Stimulated activated CD8-positive, alpha-beta memory T cell treated with anti-CD3 and anti-CD28 coated beads, Interleukin-7, amount 100 ng/mL, for 48 hours (primary cell): ENCODE results near the gene GEMIN7.

ENCODE experiments used
- DNase-seq, 2 donors: peaks; one replicate each; pipeline ENCODE4 v3.0.0-alpha.2; 2020; ENCODE audit warnings: low read depth in 1 of 2; ENCODE audit errors: extremely low read depth in 1 of 2

The GEMIN7 gene

DNA sequence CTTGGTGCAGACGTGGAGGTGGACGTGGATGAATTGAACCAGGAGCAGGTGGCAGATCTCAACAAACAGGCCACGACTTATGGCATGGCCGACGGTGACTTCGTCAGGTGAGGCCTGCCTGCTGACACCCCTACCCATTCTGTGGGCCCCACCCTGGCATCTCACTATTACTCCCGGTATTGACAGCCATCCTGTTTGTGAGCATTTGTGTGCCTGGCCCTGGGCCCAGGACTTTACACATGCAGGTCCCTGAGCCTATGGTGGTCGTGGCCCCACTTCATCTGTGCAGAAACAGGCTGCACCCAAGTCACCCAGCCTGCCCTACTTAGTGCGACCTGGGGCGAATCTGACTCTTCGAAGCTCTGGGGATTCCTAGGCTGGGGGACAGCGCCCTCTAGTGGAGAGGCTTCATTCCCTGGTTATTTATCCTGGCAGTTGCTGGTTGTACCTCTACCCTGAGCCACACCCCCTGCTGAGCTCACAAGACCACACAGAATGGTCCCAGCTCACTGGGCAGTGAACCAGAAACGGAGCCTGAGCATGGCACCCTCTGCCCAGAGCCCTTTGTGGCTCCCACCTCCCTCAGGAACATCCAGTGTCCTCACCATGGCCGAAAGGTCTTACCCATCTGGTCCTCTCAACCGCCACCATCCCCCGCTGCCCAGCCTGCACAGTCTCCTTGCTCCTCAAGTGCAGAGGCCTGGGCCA, 19.6 kb upstream of the GEMIN7 start:
- DNase-seq = peak; percentile 53 to 68

DNA sequence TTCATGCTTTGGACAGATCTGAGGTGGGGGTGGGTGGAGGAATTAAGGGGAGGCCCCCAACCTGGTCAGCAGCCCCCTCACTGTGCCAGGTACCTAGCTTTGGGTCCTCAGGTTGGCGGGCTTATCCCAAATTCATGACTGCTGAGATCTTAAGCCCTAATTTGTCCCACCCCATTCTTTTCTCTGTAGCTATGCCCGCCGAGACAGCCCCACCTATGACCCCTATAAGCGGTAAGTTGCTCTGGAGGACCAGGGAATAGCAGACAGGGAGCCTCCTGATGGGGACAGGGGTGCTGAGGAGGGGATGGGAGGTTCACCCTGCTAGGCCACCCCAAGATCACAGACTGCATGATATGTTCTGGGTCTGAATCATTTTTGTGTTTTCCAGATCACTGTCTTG, 17.1 kb upstream of the GEMIN7 start:
- DNase-seq = no peak

DNA sequence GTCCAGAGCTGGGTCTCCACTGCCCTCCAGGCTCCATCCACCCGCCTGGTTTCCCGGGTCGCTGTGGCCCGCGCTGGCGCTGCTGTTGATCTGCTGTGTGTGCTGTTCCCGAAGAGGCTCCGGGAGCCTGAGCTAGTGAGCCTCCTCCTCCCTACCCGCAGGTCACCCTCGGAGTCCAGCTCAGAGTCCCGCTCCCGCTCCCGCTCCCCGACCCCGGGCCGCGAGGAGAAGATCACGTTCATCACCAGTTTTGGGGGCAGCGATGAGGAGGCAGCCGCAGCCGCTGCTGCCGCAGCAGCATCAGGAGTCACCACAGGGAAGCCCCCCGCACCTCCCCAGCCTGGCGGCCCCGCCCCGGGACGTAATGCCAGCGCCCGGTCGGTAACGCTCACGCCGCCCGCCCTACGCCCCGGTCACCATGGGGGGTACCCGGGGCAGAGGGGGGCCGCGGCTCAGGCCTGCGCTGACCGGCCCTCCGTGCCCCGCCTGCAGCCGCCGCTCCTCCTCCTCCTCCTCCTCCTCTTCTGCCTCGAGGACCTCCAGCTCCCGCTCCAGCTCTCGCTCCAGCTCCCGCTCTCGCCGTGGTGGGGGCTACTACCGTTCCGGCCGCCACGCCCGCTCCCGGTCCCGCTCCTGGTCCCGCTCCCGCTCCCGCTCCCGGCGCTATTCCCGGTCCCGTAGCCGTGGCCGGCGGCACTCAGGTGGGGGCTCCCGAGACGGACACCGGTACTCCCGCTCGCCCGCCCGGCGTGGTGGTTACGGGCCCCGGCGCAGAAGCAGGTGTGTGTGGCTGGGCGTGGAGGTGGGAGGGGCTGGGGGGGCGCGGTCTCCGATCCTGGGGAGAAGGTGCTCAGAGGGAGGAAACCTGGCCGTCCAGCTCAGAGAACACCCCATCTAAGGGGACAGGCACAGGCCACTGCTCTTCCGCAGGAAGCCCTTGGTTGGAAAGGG, 14.9 kb upstream of the GEMIN7 start:
- DNase-seq = no peak

DNA sequence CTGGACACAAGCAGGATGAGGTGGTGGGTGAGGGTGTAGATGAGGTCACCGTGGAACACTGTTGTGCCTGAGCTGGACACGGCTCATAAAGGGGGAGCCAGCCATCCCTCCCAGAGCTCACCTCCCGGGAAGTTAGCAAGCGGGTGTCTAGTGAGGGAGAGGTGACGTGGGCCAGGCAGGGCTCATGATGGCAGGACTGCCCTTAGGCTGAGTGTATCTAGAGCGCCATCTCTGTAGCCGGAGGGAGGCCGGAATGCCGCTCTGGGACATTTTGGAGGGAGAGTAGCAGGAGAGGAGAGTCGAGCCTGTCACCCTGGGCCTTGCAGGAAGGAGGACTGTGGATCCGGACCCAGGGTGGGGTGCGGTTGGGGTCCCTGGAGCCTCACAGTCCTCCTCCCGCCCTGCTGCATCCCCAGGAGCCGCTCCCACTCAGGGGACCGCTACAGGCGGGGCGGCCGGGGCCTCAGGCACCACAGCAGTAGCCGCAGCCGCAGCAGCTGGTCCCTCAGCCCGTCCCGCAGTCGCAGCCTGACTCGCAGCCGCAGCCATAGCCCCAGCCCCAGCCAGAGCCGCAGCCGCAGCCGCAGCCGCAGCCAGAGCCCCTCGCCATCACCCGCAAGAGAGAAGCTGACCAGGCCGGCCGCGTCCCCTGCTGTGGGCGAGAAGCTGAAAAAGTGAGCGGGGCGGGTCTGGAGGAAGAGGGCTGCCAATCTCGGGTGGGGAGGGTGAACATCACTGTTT, 12.0 kb upstream of the GEMIN7 start:
- DNase-seq = no peak

DNA sequence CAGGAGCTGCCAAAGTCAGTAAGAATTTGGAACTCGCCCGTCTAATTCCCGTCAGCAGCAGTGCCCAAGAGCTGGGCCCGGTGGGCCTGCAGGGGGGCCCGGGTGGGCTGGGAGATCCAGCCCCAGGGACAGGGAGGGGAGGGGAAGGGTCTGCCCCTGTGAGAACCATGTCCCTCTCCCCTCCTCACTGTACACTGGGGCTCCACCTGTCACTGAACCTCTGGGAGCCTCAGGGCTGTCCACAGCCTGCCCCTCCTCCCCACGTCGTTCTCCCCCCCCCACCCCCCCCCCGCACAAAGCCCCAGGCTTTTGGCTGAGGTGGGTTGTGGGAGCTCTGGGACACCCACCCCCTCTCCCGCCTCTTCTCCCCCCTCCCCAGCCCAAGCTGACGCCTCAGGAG, 11.0 kb upstream of the GEMIN7 start:
- no peak for DNase-seq

DNA sequence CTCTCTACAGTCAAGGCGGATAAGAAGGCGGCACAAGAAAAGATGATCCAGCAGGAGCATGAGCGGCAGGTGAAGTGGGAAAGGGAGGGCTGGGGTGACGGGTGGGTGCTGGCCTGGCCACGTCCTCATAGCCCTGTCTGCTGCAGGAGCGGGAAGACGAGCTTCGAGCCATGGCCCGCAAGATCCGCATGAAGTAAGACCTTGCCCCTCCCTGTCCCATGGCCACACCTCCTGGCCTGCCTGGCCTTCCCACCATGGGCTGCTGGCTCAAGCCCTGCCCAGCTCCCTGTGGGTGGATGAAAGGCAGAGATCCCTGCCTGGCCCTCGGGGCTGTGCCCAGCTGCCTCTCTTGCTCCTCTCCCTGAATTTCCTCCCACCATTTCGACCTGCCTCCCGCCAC, 10.0 kb upstream of the GEMIN7 start:
- no peak for DNase-seq

DNA sequence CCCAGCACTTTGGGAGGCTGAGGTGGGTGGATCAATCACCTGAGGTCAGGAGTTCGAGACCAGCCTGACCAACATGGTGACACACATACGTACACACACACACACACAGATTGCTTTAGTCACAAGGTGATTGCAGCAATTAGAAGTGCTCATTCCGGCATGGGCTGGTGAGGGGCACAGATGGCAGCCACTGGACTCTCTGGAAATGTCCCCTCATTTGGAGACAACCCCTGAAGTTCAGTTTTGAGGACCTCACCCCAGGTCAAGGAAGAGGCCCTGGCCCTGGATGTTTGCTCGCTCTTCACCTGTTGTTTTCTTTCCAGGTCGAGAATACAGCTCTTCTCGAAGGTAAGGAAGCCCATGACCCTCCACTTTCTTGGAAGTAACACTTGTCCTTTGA, 8.8 kb upstream of the GEMIN7 start:
- DNase-seq = no peak

DNA sequence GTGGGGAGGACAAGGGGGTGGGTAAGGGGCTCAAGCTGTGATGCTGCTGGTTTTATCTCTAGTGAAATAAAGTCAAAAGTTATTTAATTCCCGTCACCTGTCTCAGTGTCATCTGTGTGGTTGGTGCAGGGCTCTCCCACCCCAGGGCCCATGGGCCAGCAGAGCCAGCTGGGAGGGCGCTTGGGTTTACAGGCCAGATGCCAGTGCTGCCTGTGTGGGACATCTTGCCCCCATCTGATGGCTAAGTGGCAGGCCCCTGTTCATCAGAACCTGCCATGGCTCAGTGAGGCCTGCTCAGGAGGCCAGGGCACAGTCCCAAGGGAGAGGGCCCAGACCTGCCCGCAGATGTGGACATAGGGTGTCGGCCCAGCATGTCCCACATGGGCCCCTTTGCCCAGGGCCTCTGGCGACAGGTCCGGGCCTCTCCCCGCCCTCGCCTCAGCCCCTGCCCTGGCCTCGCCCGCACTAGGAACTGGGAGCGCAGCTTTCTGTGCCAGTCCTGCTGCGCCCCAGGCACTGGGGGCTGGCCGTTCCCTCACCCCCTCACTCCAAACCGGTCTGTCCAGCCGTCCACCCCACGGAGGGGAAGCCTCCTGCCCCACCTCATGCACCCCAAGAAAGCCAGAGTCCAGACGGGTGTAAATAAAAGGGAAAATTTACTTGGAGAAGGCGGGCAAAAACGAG, 8.1 kb upstream of the GEMIN7 start:
- DNase-seq = no peak

DNA sequence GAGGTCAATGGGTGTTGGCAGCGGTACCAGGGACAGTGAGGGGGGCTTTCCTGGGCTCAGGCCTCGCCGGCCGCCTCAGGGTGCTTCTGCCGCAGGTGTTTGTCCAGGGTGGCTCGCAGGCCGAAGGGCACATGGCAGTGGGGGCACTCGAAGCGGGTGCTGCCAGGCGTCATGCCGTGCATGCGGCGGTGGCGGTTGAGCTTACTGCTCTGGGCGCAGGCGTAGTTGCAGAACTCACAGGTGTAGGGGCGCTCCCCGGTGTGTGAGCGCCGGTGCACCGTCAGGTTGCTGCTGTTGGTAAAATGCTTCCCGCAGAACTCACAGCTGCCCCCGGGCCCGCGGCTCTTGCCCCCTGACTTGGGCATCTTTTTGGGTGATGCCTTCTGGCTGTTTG, 7.5 kb upstream of the GEMIN7 start:
- DNase-seq = no peak

DNA sequence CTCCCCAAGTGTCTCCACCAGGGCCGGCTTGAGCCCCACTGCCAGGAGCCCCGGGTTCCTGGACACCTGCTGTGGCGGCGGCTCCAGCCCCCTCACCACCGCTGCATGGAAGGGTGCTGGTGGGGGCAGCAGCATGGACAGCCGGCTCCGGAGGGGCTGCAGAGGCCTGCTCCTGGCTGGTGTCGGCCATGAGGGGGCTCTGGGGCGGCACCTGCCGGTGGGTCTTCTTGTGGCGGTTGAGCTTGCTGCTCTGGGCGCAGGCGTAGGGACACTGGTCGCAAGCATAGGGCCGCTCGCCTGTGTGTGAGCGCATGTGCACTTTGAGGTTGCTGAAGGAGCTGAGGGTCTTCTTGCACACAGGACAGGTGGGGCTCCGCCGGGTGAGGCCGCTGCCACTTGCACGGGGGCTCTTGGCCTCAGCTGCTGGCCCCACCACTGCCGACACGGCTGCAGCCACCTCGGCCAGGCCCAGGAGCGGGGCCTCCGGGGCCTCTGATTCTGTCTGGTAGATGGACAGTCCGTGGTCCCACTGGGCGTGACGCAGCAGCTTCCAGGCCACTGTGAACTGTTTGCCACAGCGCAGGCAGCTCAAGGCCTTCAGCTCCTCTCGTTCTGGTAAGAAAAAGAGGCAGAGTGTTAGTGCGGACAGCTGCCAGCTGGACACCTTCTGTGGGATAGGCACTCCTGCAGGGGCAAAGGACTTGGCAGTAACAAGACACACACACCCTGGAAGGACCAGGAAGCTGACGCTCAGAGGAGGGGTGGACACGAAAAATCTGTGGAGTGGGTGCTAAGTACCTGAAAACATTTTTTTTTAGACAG, 6.9 kb upstream of the GEMIN7 start:
- no peak for DNase-seq

DNA sequence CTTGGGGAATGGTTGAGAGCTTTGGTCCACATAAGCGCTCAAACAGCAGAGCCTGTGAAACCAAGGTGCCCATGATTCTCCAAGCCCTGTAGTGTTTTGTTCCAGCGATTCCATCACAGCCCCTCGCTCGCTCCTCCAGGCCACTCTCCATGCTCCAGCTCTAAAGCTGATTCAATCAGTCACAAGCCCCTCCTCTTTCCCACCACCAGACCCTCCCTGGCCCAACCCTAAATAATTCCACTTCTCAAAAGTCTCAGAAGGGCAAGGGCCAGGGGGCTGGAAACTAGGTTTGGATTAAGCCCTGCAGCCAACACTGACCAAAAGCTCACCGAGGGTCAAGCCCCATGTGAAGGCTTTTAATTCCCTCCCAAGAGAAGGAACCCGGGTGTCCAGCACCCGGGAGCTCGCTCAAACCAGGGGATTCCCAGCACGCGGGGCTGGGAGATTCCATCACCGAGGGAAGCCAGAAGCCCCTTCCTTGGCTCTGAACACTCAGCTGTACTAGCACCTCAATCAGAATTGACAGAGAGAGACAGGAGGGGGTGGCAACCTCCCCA, 4.2 kb upstream of the GEMIN7 start:
- no peak for DNase-seq

DNA sequence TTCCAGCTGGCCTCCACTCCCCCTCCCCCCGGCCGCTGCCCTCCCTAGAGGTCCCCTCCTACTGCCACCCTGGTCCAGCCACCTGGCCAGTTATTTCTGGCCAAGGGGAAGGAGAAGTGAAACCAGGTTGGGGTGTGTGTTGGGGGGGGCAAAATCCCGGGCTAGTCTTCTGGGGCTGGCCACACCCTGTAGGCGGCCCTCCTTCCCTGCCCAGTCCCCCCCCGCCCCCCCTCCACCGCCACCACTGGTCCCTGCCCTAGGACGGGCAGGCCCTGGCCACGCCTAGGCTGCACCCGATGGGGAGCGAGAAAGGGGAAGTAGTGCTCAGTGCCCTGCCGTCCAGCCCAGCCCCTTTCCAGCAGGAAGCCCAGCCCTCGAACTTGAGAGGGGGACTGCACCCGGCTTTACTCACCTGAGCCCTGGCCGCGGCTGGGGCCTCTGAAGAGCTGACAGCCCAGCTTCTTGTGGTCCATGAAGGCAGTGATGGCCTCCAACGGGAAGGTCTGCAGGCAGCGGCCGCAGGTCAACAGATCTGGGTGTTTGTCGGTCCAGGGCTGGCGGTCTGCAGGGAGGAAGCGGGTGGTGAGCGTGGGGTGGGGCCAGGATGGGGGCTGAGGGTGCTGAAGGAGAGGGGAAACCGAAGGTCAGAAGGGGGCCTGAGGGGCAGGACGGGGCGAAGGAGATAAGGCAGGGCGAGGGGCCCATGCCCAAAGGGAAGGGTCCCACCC, 3.6 kb upstream of the GEMIN7 start:
- DNase-seq = no peak

DNA sequence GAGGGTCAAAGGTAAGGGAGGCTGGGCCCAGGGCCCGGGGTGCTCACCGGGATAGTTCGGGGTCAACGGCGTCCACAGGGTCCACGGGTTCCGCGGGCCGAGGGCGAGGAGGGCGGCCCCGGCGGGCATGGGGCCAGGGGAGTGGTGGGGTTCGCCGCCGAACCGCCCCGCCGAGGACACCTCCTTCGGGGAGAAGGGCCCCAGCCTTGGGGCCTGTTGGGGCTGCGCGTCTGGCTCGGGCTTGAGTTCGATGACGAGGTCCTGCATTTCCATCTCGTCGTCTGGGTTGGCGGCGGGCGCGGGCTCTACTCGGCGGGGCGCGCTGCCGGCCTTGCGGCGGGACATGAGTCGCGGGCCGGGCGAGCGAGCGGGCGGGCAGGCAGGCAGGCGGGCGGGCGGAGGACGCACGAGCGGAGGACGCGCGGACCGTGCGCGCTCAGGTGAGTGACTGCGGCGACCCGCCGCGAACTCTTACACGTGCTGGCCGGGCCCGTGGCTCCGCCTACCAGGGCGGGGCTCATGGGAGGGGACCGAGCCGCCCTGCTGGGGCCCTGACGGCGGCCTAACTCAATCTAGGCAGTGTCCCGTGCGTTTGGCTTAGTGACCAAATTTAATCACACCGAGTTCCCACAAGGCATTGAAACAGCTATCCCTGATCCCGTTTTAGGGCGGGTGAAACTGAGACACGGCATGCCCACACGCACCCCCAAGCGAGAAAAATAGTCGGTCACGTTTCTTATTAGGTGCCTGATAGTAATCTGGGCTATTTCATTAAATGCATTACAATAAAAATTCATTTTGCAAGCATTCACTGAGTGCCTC, 2.8 kb upstream of the GEMIN7 start, which contains the start of gene ZNF296:
Gene ZNF296 (minus strand): TSS at position 450 of the 822 bp plus-strand sequence. CDS start 105 bp downstream, at position 345.
- peak; percentile 72 to 77 for DNase-seq

DNA sequence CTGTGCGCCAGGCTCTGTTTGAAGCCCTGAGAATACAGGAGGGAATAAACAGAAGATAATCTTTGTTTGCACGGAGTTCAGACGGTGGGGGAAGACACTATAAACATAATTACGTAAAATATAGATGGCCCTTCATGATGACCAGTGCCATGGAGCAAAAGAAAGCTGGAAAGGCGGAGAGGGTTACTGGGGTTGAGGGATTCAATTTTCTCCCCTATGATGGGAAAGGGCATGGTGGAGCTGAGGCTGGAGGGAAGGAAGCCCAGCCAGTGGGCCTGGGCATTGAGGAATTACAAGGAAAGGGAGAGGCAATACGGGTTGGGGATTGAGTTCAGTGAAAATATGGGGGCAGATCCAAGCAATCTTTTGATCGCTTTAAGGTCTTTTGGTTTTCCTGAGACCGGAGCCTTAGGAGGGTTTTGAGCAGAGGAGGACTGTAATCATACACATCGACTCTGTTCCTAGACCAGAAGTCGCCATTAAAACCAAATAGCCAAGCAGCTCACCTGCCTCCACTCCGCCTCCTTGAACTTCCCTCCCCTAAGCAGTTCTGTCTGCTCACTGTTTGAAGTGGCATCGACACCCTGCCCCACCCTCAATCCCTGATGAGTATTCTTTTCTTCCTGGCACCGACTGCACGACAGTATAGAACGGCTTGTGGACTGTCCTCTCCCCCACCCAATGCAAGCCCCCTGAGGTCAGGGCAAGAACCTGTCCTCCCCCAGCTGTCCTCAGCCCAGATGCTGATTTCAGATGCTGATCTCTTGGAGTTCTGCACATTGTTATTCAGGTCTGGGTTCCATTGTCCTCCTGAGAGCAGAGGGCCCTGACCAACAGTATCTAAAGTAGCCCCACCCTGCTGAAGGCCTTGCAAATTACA, 2.0 kb upstream of the GEMIN7 start:
- no peak for DNase-seq

DNA sequence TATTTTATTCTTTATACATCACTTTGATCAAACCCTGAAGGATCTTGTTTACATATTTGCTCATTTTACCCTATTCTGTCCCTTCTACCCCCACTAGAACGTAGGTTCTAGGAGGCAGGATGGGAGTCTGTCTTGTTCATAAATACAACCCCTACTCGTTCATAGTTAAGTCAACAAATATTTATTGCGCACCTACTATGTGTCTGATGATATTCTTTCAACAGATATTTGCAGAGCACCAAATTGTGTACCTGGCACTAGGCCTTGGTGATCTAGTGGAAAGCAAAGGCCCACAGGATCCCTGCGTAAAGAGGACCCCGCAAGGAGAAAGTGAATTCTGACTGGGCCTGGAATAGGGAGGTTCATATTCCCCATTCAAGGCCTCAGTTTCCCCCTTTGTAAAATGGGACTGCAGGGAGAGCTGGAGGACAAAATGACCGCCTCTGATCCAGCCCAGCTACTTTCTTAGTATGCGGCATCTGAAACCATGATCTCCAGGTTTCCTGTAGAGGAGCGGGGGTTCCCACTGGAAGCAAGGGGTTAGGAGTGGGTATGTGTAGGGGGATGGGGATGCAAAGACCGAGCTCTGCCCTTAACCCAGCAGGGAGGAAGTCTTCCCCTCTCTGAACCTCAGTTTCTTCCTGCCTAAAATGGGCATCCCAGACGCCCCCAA, 534 bp upstream of the GEMIN7 start:
- no peak for DNase-seq

DNA sequence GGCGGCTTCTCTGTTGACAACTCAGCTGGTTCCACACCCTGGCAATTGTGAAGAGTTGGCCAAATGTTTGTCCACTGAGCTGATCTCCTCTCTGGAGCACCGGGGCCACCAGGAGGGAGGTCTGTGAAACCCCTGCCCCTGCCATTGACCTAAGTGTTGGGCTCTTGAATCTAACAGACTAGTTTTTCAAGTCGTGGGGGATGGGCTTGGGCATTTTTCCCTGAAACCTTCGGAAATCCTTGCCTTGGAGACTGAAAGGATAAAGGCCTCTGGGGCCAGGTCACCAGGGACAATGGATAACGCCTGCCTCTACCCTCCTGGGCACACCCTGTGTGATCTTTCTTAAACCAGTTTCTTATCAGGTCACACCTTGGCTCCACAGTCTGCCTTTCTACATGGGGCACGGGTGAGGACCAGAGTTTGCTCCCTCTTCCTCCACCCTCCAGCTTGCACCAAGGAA, 881 bp downstream of the GEMIN7 start:
- DNase-seq = no peak
